Spleen (tissue), 11 donors: Measurements from ENCODE around the gene CCNA2. TPM values are rescaled to one million over a fixed set of nuclear protein-coding genes. Genes with fewer than 3 reads are reported as not detected.

Experiments
- DNase-seq: peaks from one replicate; pipeline ENCODE4 v3.0.0-alpha.2; 2020
- H3K27ac ChIP-seq, 8 donors: fragments of 200-600 bp; sonication (generic) in 7 of 8; 1 replicate in 4 of 8; 2 replicates in 4 of 8; pipeline versions ENCODE4 v1.5.0 to v1.8.0; 2016 to 2021; ENCODE audit warnings: inconsistent platforms in 4 of 8, mild to moderate bottlenecking in 4 of 8, moderate library complexity in 1 of 8
- H3K27me3 ChIP-seq, 7 donors: fragments of 200-600 bp; sonication (generic) in 6 of 7; replicated peaks in 1 of 7; 1 replicate in 4 of 7; 2 replicates in 3 of 7; pipeline versions ENCODE4 v1.5.0 to v1.8.0; 2016 to 2021; ENCODE audit warnings: inconsistent platforms in 3 of 7, mild to moderate bottlenecking in 1 of 7
- H3K36me3 ChIP-seq, 6 donors: fragments of 200-600 bp; sonication (generic) in 5 of 6; 1 replicate in 4 of 6; 2 replicates in 2 of 6; pipeline versions ENCODE4 v1.5.0 to v1.8.0; 2016 to 2021; ENCODE audit warnings: inconsistent platforms in 2 of 6
- H3K4me1 ChIP-seq, 6 donors: fragments of 200-600 bp; sonication (generic) in 5 of 6; 1 replicate in 3 of 6; 2 replicates in 3 of 6; pipeline versions ENCODE4 v1.5.0 to v1.8.0; 2016 to 2021; ENCODE audit warnings: inconsistent platforms in 3 of 6
- H3K4me3 ChIP-seq, 8 donors: fragments of 200-600 bp; sonication (generic) in 7 of 8; 1 replicate in 4 of 8; 2 replicates in 4 of 8; pipeline versions ENCODE4 v1.5.0 to v1.8.0; 2016 to 2021; ENCODE audit warnings: inconsistent platforms in 4 of 8, mild to moderate bottlenecking in 4 of 8, moderate library complexity in 2 of 8
- H3K9me3 ChIP-seq, 8 donors: fragments of 200-600 bp; sonication (generic) in 7 of 8; 1 replicate in 4 of 8; 2 replicates in 4 of 8; pipeline versions ENCODE4 v1.5.0 to v1.8.0; 2016 to 2021; ENCODE audit warnings: inconsistent platforms in 4 of 8
- CTCF ChIP-seq, 11 experiments: fragments of 200-600 bp in 7 of 11; fragments of 450-650 bp in 4 of 11; sonication (generic) in 4 of 11; IDR thresholded peaks in 8 of 11; conservative IDR thresholded peaks in 3 of 11; 1 replicate in 7 of 11; 2 replicates in 4 of 11; pipeline versions ENCODE4 v1.4.0 to v1.8.0; 2016 to 2021; ENCODE audit warnings: antibody characterized with exemption in 11 of 11, inconsistent platforms in 4 of 11, mild to moderate bottlenecking in 1 of 11
- POLR2A ChIP-seq, 3 donors: fragments of 450-650 bp; IDR thresholded peaks; one replicate each; pipeline ENCODE4 v1.5.1; 2017; ENCODE audit warnings: antibody characterized with exemption in 3 of 3, mild to moderate bottlenecking in 1 of 3
- POLR2AphosphoS5 ChIP-seq, 3 donors: sonication (generic); formaldehyde crosslinking; IDR thresholded peaks; one replicate each; pipeline ENCODE4 v1.5.1; 2017; ENCODE audit warnings: antibody characterized with exemption in 3 of 3
- WGBS, 5 donors: extraction: QIAGEN DNeasy Blood & Tissue Kit in 3 of 5; methylation state at CpG; one replicate each; pipeline versions ENCODE4 v1.1.5 to v1.1.7; 2013 to 2018; 5-methylcytosine and 5-hydroxymethylcytosine counted together
- intact Hi-C: fragments of 100-400 bp; cut with DNase I; formaldehyde crosslinking; loops from one replicate; pipeline ENCODE4 v1.15.0; 2023; ENCODE audit warnings: low total_unique reads
- polyA plus RNA-seq, 3 donors: library from polyadenylated mRNA; stranded (reverse); fragments of 200-250 nt; gene quantifications; one replicate each; pipeline ENCODE4 v1.2.1, GENCODE V29; 2013
- total RNA-seq, 7 donors: library from RNA; depleted of rRNA in 3 of 7; stranded (reverse); fragments of >200 nt in 3 of 7; fragmentation: NEBNext Ultra II Directional in 4 of 7; extraction: Animal tissue kit (Norgen Biotek cat#: 25700) in 4 of 7; gene quantifications; one replicate each; pipeline versions ENCODE4 v1.1.0 to v1.2.1, GENCODE V29; 2016 to 2021
- donor health status: healthy with polysubstance abuse.
- donor health status: DM: no; HTN: no; CAD: no; lungs with moderate emphysema.
- donor health status: DM: no; HTN: no; CAD: no.
- donor health status: Bipolar disorder and iron deficiency.
- donor health status: healthy.
- donor health status: DM: no; HTN: no; CAD: no.
- donor health status: DM: yes; HTN: yes; CAD: no.

CCNA2 gene
- total and polyA plus RNA-seq, 10 donors = 2.1 to 10.9 (median 5.9) TPM

- intact Hi-C loops = no loop called here
- Histone ChIP-seq H3K4me1 (no peaks in the 10 kb centered on the region), H3K36me3 (peaks cover 0 to 95% (median 24%) of the 10 kb centered on the region in 6 donors), H3K27ac (no peak overlapping the region), H3K27me3 (no peaks in the 10 kb centered on the region), H3K4me3 (no peak overlapping the region), H3K9me3 (no peaks in the 10 kb centered on the region)
- no peak for DNase-seq
- TF ChIP-seq POLR2AphosphoS5 (IDR thresholded peaks at IDR 0.05) = no peak
- no peak for TF ChIP-seq POLR2A (IDR thresholded peaks at IDR 0.05)
- WGBS, 5 donors = 89 to 98% (median 95%) methylated on average over 4 of the region's 4 CpGs
Observed at GRCh38 chr4:121842862-121843261, 19.2 kb upstream of the CCNA2 start.

GRCh38 chr4:121838136-121838535 lies 14.5 kb upstream of the CCNA2 start:
- no peak overlapping the region for H3K27ac ChIP-seq
- no peak overlapping the region for H3K4me3 ChIP-seq
- no peaks in the 10 kb centered on the region for H3K27me3 ChIP-seq
- no peaks in the 10 kb centered on the region for H3K4me1 ChIP-seq
- DNase-seq = no peak
- no peak for TF ChIP-seq POLR2AphosphoS5 (IDR thresholded peaks at IDR 0.05)
- no peak for TF ChIP-seq CTCF (IDR thresholded peaks at IDR 0.05 in 8 of 11, conservative IDR thresholded peaks at IDR 0.05 in 3 of 11)
- TF ChIP-seq POLR2A (IDR thresholded peaks at IDR 0.05) = no peak
- intact Hi-C loops = no loop called here
- peaks cover 0 to 84% (median 6%) of the 10 kb centered on the region in 6 donors for H3K36me3 ChIP-seq
- H3K9me3 ChIP-seq = no peaks in the 10 kb centered on the region

GRCh38 chr4:121829511-121829910 lies 5.8 kb upstream of the CCNA2 start:
- TF ChIP-seq POLR2AphosphoS5 (IDR thresholded peaks at IDR 0.05) (no peak), POLR2A (IDR thresholded peaks at IDR 0.05) (no peak), CTCF (IDR thresholded peaks at IDR 0.05 in 8 of 11, conservative IDR thresholded peaks at IDR 0.05 in 3 of 11) (no peak)
- Histone ChIP-seq H3K4me1 (peaks cover 0 to 5% (median 1%) of the 10 kb centered on the region in 6 donors), H3K4me3 (no peak overlapping the region), H3K9me3 (no peaks in the 10 kb centered on the region), H3K27me3 (no peaks in the 10 kb centered on the region), H3K36me3 (peaks cover 0 to 74% (median 13%) of the 10 kb centered on the region in 6 donors), H3K27ac (no peak overlapping the region)
- 77 to 99% (median 86%) methylated on average over 5 of the region's 5 CpGs for WGBS, 5 donors
- intact Hi-C loops = no loop called here
- DNase-seq = no peak

- Histone ChIP-seq H3K4me3 (no peak overlapping the region), H3K27ac (no peak overlapping the region), H3K27me3 (no peaks in the 10 kb centered on the region), H3K4me1 (peaks cover 5 to 19% (median 16%) of the 10 kb centered on the region in 6 donors), H3K9me3 (no peaks in the 10 kb centered on the region), H3K36me3 (peaks cover 0 to 57% (median 12%) of the 10 kb centered on the region in 6 donors)
- WGBS, 5 donors = 87 to 97% (median 95%) methylated on average over 1 of the region's 1 CpG
- TF ChIP-seq CTCF (IDR thresholded peaks at IDR 0.05 in 8 of 11, conservative IDR thresholded peaks at IDR 0.05 in 3 of 11) (no peak), POLR2AphosphoS5 (IDR thresholded peaks at IDR 0.05) (no peak), POLR2A (IDR thresholded peaks at IDR 0.05) (no peak)
- intact Hi-C loops = no loop called here
- DNase-seq = no peak
Observed at GRCh38 chr4:121827853-121828252, 4.2 kb upstream of the CCNA2 start.

- no peaks in the 10 kb centered on the region for H3K27me3 ChIP-seq
- H3K4me1 ChIP-seq = peaks cover 7 to 34% (median 23%) of the 10 kb centered on the region in 6 donors
- intact Hi-C loops = no loop called here
- no peak for DNase-seq
- no peaks in the 10 kb centered on the region for H3K9me3 ChIP-seq
- TF ChIP-seq CTCF (IDR thresholded peaks at IDR 0.05 in 8 of 11, conservative IDR thresholded peaks at IDR 0.05 in 3 of 11) = no peak
- TF ChIP-seq POLR2A (IDR thresholded peaks at IDR 0.05) = no peak
- TF ChIP-seq POLR2AphosphoS5 (IDR thresholded peaks at IDR 0.05) = no peak
- peaks cover 0 to 36% (median 2%) of the 10 kb centered on the region in 6 donors for H3K36me3 ChIP-seq
- 39 to 54% (median 42%) methylated on average over 2 of the region's 2 CpGs for WGBS, 5 donors
- no peak overlapping the region for H3K4me3 ChIP-seq
- no peak overlapping the region for H3K27ac ChIP-seq
Observed at GRCh38 chr4:121824950-121825349, 1.3 kb upstream of the CCNA2 start.
